Panc1 (cell line): ENCODE data around the gene RENBP. TPM values are rescaled to one million over a fixed set of nuclear protein-coding genes. Genes with fewer than 3 reads are reported as not detected.

Source experiments
- microRNA-seq: library from miRNA; unstranded; fragments of <30 nt; microRNA quantifications from one replicate; pipeline ENCODE4 v1.1.0, GENCODE V29; 2020; ENCODE audit not compliant: unreplicated experiment
- total RNA-seq: library from RNA; stranded (reverse); gene quantifications from one replicate; pipeline ENCODE4 v1.2.1, GENCODE V29; 2021; ENCODE audit not compliant: unreplicated experiment

The RENBP gene
- total RNA-seq, 1 experiment from 2014 or later = 0.62 TPM

Small RNAs within 50 kb of the gene (microRNA-seq; reads per million reads assigned to microRNA genes)
- gene MIR3202-1 = not detected
- not detected for gene MIR3202-2

Other genes with a start within 250 kb of the RENBP start
- 432 TPM for gene BCAP31, start 220.3 kb downstream of the RENBP start, total RNA-seq
- gene ABCD1, start 219.8 kb downstream of the RENBP start, total RNA-seq = 86.6 TPM
- gene PLXNB3, start 180.4 kb downstream of the RENBP start, total RNA-seq = 14.3 TPM
- 1.6 TPM for gene SRPK3, start 163.6 kb downstream of the RENBP start, total RNA-seq
- 89.4 TPM for gene IDH3G, start 150.3 kb downstream of the RENBP start, total RNA-seq
- 504 TPM for gene SSR4, start 150.0 kb downstream of the RENBP start, total RNA-seq
- 37.2 TPM for gene PDZD4, start 114.1 kb downstream of the RENBP start, total RNA-seq
- gene L1CAM, start 58.5 kb downstream of the RENBP start, total RNA-seq = 819 TPM
- gene AVPR2, start 40.0 kb downstream of the RENBP start, total RNA-seq = 10.6 TPM
- 225 TPM for gene ARHGAP4, start 18.4 kb downstream of the RENBP start, total RNA-seq
- 246 TPM for gene NAA10, start 9.6 kb downstream of the RENBP start, total RNA-seq
- gene HCFC1, start 27.2 kb upstream of the RENBP start, total RNA-seq = 113 TPM
- 15.7 TPM for gene TMEM187, start 28.1 kb upstream of the RENBP start, total RNA-seq
- 432 TPM for gene IRAK1, start 75.3 kb upstream of the RENBP start, total RNA-seq
- gene MECP2, start 153.1 kb upstream of the RENBP start, total RNA-seq = 88.9 TPM
- gene OPN1LW, start 199.6 kb upstream of the RENBP start, total RNA-seq = not detected
- gene OPN1MW, start 238.0 kb upstream of the RENBP start, total RNA-seq = not detected